ENCODE data around the gene CEBPA. TPM values are rescaled to one million over a fixed set of nuclear protein-coding genes. Genes with fewer than 3 reads are reported as not detected.

CEBPA gene
- polyA plus RNA-seq, 1 donor (not counting 4 experiments of a cell fraction or from before 2014, with no cell fraction given), result 3.6 TPM

GRCh38 chr19:33289261-33289660, 13.1 kb downstream of the CEBPA start:
- H3K9ac ChIP-seq (ENCODE audit: control insufficient read depth, extremely low read depth, insufficient read depth, low read length), result no peak overlapping the region
- dilution Hi-C loops (cut with MboI; ENCODE audit: extremely low pct_ligation_motif_present, low sequenced_read_pairs), result no loop called here
- H3K9me3 ChIP-seq (ENCODE audit: control insufficient read depth, low read depth, low read length), result no peaks in the 10 kb centered on the region
- H3K4me3 ChIP-seq (ENCODE audit: control insufficient read depth in 2 of 3, extremely low read depth in 1 of 3, insufficient read depth in 2 of 3, low read depth in 1 of 3, low read length in 3 of 3), result no peak overlapping the region
- no peak overlapping the region for H3K4me2 ChIP-seq (ENCODE audit: control insufficient read depth, extremely low read depth, insufficient read depth, low read depth, low read length)
- H4K20me1 ChIP-seq (ENCODE audit: control insufficient read depth, extremely low read depth, insufficient read depth, low read length), result no peaks in the 10 kb centered on the region
- no peaks in the 10 kb centered on the region for H3K79me2 ChIP-seq (ENCODE audit: control insufficient read depth, insufficient read depth, low read length)
- no peaks in the 10 kb centered on the region for H3K9me1 ChIP-seq (ENCODE audit: control insufficient read depth, extremely low read depth, insufficient read depth, low read length)
- H3K36me3 ChIP-seq (ENCODE audit: control insufficient read depth in 2 of 2, extremely low read depth in 1 of 2, insufficient read depth in 2 of 2, low read length in 2 of 2), result no peaks in the 10 kb centered on the region
- TF ChIP-seq, protein P1, sequence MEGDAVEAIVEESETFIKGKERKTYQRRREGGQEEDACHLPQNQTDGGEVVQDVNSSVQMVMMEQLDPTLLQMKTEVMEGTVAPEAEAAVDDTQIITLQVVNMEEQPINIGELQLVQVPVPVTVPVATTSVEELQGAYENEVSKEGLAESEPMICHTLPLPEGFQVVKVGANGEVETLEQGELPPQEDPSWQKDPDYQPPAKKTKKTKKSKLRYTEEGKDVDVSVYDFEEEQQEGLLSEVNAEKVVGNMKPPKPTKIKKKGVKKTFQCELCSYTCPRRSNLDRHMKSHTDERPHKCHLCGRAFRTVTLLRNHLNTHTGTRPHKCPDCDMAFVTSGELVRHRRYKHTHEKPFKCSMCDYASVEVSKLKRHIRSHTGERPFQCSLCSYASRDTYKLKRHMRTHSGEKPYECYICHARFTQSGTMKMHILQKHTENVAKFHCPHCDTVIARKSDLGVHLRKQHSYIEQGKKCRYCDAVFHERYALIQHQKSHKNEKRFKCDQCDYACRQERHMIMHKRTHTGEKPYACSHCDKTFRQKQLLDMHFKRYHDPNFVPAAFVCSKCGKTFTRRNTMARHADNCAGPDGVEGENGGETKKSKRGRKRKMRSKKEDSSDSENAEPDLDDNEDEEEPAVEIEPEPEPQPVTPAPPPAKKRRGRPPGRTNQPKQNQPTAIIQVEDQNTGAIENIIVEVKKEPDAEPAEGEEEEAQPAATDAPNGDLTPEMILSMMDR (optimal IDR thresholded peaks at IDR 0.05 in 1 of 3, IDR thresholded peaks at IDR 0.05 in 1 of 3, conservative IDR thresholded peaks at IDR 0.05 in 1 of 3; ENCODE audit: extremely low read depth in 1 of 3, insufficient read depth in 2 of 3, low read length in 3 of 3), result no peak
- TF ChIP-seq EZH2 (IDR thresholded peaks at IDR 0.05; ENCODE audit: low read length), result no peak
- H3K4me1 ChIP-seq (ENCODE audit: control insufficient read depth, extremely low read depth, insufficient read depth, low read length), result peaks cover 46% of the 10 kb centered on the region
- no peaks in the 10 kb centered on the region for H3K27me3 ChIP-seq (ENCODE audit: control insufficient read depth, extremely low read depth, insufficient read depth, low read length)
- FAIRE-seq (no peak), DNase-seq (ENCODE audit: low read depth, low spot score) (no peak)
- H3K27ac ChIP-seq (ENCODE audit: control insufficient read depth, insufficient read depth, low read length), result no peak overlapping the region
- H2AFZ ChIP-seq (ENCODE audit: control insufficient read depth, low read length), result no peak overlapping the region

- dilution Hi-C loops (cut with MboI; ENCODE audit: extremely low pct_ligation_motif_present, low sequenced_read_pairs), result no loop called here
- Histone ChIP-seq H3K27me3 (ENCODE audit: control insufficient read depth, extremely low read depth, insufficient read depth, low read length) (no peaks in the 10 kb centered on the region), H3K9ac (ENCODE audit: control insufficient read depth, extremely low read depth, insufficient read depth, low read length) (no peak overlapping the region)
Measured at GRCh38 chr19:33288666-33289065, 13.7 kb downstream of the CEBPA start.

More at GRCh38 chr19:33288666-33289065, 13.7 kb downstream of the CEBPA start:
- FAIRE-seq, result no peak
- H3K9me3 ChIP-seq (ENCODE audit: control insufficient read depth, low read depth, low read length), result no peaks in the 10 kb centered on the region
- H2AFZ ChIP-seq (ENCODE audit: control insufficient read depth, low read length), result no peak overlapping the region
- no peaks in the 10 kb centered on the region for H4K20me1 ChIP-seq (ENCODE audit: control insufficient read depth, extremely low read depth, insufficient read depth, low read length)
- H3K4me3 ChIP-seq (ENCODE audit: control insufficient read depth in 2 of 3, extremely low read depth in 1 of 3, insufficient read depth in 2 of 3, low read depth in 1 of 3, low read length in 3 of 3), result no peak overlapping the region
- H3K4me2 ChIP-seq (ENCODE audit: control insufficient read depth, extremely low read depth, insufficient read depth, low read depth, low read length), result no peak overlapping the region
- no peak for DNase-seq (ENCODE audit: low read depth, low spot score)
- TF ChIP-seq, protein P1 (optimal IDR thresholded peaks at IDR 0.05 in 1 of 3, IDR thresholded peaks at IDR 0.05 in 1 of 3, conservative IDR thresholded peaks at IDR 0.05 in 1 of 3; ENCODE audit: extremely low read depth in 1 of 3, insufficient read depth in 2 of 3, low read length in 3 of 3), result no peak
- TF ChIP-seq EZH2 (IDR thresholded peaks at IDR 0.05; ENCODE audit: low read length), result no peak
- H3K36me3 ChIP-seq (ENCODE audit: control insufficient read depth in 2 of 2, extremely low read depth in 1 of 2, insufficient read depth in 2 of 2, low read length in 2 of 2), result no peaks in the 10 kb centered on the region
- H3K9me1 ChIP-seq (ENCODE audit: control insufficient read depth, extremely low read depth, insufficient read depth, low read length), result no peaks in the 10 kb centered on the region
- H3K27ac ChIP-seq (ENCODE audit: control insufficient read depth, insufficient read depth, low read length), result no peak overlapping the region
- H3K4me1 ChIP-seq (ENCODE audit: control insufficient read depth, extremely low read depth, insufficient read depth, low read length), result peaks cover 40% of the 10 kb centered on the region
- no peaks in the 10 kb centered on the region for H3K79me2 ChIP-seq (ENCODE audit: control insufficient read depth, insufficient read depth, low read length)
